ENCODE measurements around the gene EHD2.
"Not testable (repeated sequence)": the region's sequence is repeated elsewhere in the genome, so short reads cannot be mapped to it uniquely, and the experiment has no call there.

EHD2 gene

GRCh38 chr19:47766670-47767069 lies 53.4 kb downstream of the EHD2 start:
- FAIRE-seq (no peak), DNase-seq (ENCODE audit: insufficient read length, low spot score) (no peak)
- TF ChIP-seq, protein P1, sequence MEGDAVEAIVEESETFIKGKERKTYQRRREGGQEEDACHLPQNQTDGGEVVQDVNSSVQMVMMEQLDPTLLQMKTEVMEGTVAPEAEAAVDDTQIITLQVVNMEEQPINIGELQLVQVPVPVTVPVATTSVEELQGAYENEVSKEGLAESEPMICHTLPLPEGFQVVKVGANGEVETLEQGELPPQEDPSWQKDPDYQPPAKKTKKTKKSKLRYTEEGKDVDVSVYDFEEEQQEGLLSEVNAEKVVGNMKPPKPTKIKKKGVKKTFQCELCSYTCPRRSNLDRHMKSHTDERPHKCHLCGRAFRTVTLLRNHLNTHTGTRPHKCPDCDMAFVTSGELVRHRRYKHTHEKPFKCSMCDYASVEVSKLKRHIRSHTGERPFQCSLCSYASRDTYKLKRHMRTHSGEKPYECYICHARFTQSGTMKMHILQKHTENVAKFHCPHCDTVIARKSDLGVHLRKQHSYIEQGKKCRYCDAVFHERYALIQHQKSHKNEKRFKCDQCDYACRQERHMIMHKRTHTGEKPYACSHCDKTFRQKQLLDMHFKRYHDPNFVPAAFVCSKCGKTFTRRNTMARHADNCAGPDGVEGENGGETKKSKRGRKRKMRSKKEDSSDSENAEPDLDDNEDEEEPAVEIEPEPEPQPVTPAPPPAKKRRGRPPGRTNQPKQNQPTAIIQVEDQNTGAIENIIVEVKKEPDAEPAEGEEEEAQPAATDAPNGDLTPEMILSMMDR (IDR thresholded peaks at IDR 0.05; ENCODE audit: insufficient read depth, missing control alignments), result no peak

DNA sequence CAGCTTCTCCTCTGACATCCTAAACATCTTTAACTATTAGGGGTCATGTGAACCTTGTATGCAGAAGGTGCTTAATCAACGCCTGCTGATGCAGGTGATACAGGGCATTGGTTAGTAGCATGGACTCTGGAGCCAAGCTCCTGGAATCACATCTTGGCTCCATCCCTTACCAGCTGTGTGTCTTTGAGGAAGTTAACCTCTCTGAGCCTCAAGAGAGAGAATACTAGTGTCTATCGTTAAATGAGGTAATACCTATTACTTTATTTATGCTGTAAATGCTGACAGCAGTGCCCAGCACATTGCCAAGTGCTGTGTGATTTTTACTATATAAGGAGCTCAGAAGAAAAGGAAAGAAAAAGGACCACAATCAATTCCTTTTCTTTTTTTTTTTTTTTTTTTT lies 54.1 kb downstream of the EHD2 start:
- no peak for DNase-seq (ENCODE audit: insufficient read length, low spot score)
- TF ChIP-seq, protein P1 (IDR thresholded peaks at IDR 0.05; ENCODE audit: insufficient read depth, missing control alignments), result no peak
- FAIRE-seq, result no peak

DNA sequence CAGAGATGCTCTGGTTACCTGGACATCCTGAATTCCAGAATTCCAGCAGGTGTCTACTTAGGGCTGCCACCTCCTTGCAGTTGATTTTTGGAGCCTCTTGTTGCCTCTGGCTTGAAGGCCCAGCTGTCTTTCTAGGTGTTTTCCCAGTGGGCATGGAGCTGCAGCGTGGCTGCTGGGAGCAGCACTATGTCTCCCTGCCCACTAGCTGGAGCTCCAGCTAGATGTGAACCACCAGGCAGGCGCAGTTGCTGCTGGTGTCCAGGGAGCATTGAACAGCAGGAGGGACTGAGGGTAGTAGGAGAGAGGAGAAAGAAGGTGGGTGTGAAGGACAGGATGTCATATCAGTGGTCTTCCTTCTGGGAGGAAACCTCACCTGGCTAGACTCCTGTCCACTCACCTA lies 55.4 kb downstream of the EHD2 start:
- no peak for FAIRE-seq
- DNase-seq (ENCODE audit: insufficient read length, low spot score), result no peak
- TF ChIP-seq, protein P1 (IDR thresholded peaks at IDR 0.05; ENCODE audit: insufficient read depth, missing control alignments), result no peak

DNA sequence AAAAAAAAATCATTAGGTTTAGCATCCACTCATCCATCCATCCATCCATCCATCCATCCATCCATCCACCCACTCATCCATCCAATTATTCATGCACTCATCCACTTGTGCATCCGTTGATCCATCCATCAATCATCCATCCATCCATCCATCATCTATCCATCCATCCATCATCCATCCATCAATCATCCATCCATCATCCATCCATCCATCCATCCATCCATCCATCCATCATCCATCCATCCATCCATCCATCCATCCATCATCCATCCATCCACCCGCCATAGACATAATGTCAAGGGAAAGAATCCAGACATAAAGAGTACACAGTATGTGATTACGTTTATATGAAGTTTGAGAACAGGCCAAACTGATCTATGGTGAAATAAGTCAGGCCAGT lies 56.3 kb downstream of the EHD2 start:
- FAIRE-seq (no peak), DNase-seq (ENCODE audit: insufficient read length, low spot score) (no peak)
- TF ChIP-seq, protein P1 (IDR thresholded peaks at IDR 0.05; ENCODE audit: insufficient read depth, missing control alignments), result no peak

- not testable (repeated sequence) for FAIRE-seq; DNase-seq (ENCODE audit: insufficient read length, low spot score)
These were observed 58.1 kb downstream of the EHD2 start for GRCh38 chr19:47771291-47771690.

GRCh38 chr19:47776568-47776967 lies 63.3 kb downstream of the EHD2 start:
- FAIRE-seq (no peak), DNase-seq (ENCODE audit: insufficient read length, low spot score) (no peak)
- TF ChIP-seq, protein P1 (IDR thresholded peaks at IDR 0.05; ENCODE audit: insufficient read depth, missing control alignments), result no peak

GRCh38 chr19:47777245-47778048 lies 64.2 kb downstream of the EHD2 start:
- not testable (repeated sequence) for DNase-seq (ENCODE audit: insufficient read length, low spot score); FAIRE-seq

DNA sequence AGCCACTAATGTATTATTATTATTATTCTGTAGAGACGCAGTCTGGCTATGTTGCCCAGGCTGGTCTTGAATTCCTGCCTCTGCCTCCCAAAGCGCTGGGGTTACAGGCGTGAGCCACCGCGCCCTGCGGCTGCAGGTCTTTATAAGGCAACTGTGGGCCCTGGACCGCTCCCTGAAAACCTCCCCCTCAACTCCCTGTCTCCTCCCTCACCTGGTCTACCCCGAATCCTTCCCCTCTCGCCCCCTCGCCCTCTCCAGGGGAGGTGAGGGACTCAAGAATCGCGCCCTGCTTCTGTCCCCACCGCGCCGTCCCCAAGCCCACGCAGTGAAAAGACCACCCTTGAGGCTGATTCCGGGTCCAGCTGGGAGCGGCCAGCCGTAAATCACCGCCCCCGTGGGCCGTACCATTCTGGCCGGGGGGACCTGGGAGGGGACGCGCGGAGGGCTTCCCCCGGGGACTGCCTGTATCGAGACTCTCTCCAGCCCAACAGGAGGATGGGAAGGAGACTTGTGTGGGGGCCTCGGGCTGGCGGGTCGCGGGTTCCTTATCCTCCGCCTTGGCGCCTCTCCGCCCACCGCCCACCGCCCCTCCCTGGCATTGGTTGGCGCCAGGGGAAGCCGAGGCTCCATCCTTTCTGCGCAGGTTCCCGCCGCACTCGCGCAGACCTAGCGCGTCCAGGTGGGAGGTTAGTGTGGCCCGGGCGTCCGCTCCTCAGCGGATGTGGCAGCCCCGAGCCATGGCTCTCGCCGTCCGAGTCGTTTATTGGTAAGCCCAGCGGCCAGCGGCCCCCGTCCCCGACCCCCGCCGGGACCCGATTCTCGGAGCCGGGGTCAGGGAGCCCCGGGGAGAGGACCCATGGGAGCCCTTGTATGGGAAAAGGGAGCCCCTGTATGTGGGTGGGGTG lies 65.1 kb downstream of the EHD2 start, which contains the start of gene SELENOW:
Gene SELENOW, plus strand, starts transcription at position 655 of the 905 bp plus-strand sequence. Its CDS starts 83 bp downstream, at position 738.
- TF ChIP-seq, protein P1 (IDR thresholded peaks at IDR 0.05; ENCODE audit: insufficient read depth, missing control alignments), result no peak
- DNase-seq (ENCODE audit: insufficient read length, low spot score) (peak; percentile 91), FAIRE-seq (no peak)
